ENCODE measurements around the gene GPR84. TPM values are rescaled to one million over a fixed set of nuclear protein-coding genes. Genes with fewer than 3 reads are reported as not detected.

The GPR84 gene
- total and polyA plus RNA-seq, 7 donors = 0.54 to 0.92 (median 0.64) TPM; not detected in 3

GRCh38 chr12:54401119-54401518 lies 36.8 kb upstream of the GPR84 start:
- no peak overlapping the region for H3K4me3 ChIP-seq

GRCh38 chr12:54398995-54399793 lies 34.9 kb upstream of the GPR84 start:
- peaks cover 0 to 42% (median 21%) of the 10 kb centered on the region in 4 donors for H3K4me1 ChIP-seq
- no peaks in the 10 kb centered on the region for H3K9me3 ChIP-seq
- intact Hi-C loops (cut with DNase I) = loop anchor here (1.0 kb wide), 1 partner anchor 40 kb away; no protein-coding TSS in a partner anchor
- 64 to 74% methylated on average over 8 of the region's 8 CpGs for WGBS, 2 donors
- no peak overlapping the region for H3K4me3 ChIP-seq
- DNase-seq = peak; percentile 94
- H3K36me3 ChIP-seq = peaks cover 92 to 100% (median 95%) of the 10 kb centered on the region in 4 donors
- no peak for TF ChIP-seq POLR2A (IDR thresholded peaks at IDR 0.05)
- TF ChIP-seq CTCF (IDR thresholded peaks at IDR 0.05) = peak; percentile 97 to 99 (median 98)
- TF ChIP-seq POLR2AphosphoS5 (IDR thresholded peaks at IDR 0.05) = peak; percentile 55 to 77 (median 72)
- no peak for TF ChIP-seq EP300 (IDR thresholded peaks at IDR 0.05)
- no peaks in the 10 kb centered on the region for H3K27me3 ChIP-seq
- H3K27ac ChIP-seq = peak overlapping the region in 3 of 4 donors; percentile 99 to 100 (median 100)

More at GRCh38 chr12:54401119-54401518, 36.8 kb upstream of the GPR84 start:
- intact Hi-C loops (cut with DNase I) = no loop called here
- H3K4me1 ChIP-seq = peaks cover 0 to 45% (median 34%) of the 10 kb centered on the region in 4 donors
- H3K9me3 ChIP-seq = no peaks in the 10 kb centered on the region
- H3K27me3 ChIP-seq = no peaks in the 10 kb centered on the region
- DNase-seq = no peak
- H3K27ac ChIP-seq = peak overlapping the region; percentile 27 to 100 (median 100)
- TF ChIP-seq CTCF (IDR thresholded peaks at IDR 0.05) (no peak), POLR2AphosphoS5 (IDR thresholded peaks at IDR 0.05) (peak in 3 of 4 donors; percentile 7 to 43 (median 30))
- peaks cover 96 to 100% (median 97%) of the 10 kb centered on the region in 4 donors for H3K36me3 ChIP-seq
- 92 to 93% methylated on average over 2 of the region's 2 CpGs for WGBS, 2 donors

- DNase-seq = no peak
- H3K4me1 ChIP-seq = peaks cover 0 to 36% (median 13%) of the 10 kb centered on the region in 4 donors
- no peaks in the 10 kb centered on the region for H3K9me3 ChIP-seq
- intact Hi-C loops (cut with DNase I) = no loop called here
- peak overlapping the region in 3 of 4 donors; percentile 99 to 100 (median 100) for H3K27ac ChIP-seq
- TF ChIP-seq POLR2AphosphoS5 (IDR thresholded peaks at IDR 0.05) (peak in 2 of 4 donors; percentile 44 to 62), EP300 (IDR thresholded peaks at IDR 0.05) (no peak)
- peaks cover 83 to 92% (median 85%) of the 10 kb centered on the region in 4 donors for H3K36me3 ChIP-seq
- no peaks in the 10 kb centered on the region for H3K27me3 ChIP-seq
- WGBS, 2 donors = 92 to 95% methylated on average over 2 of the region's 2 CpGs
- no peak overlapping the region for H3K4me3 ChIP-seq
Measured at GRCh38 chr12:54398218-54398617, 33.9 kb upstream of the GPR84 start.

- H3K9me3 ChIP-seq = no peaks in the 10 kb centered on the region
- DNase-seq = no peak
- H3K4me1 ChIP-seq = peaks cover 0 to 36% (median 10%) of the 10 kb centered on the region in 4 donors
- intact Hi-C loops (cut with DNase I) = no loop called here
- H3K27me3 ChIP-seq = no peaks in the 10 kb centered on the region
- peak overlapping the region in 3 of 4 donors; percentile 99 to 100 (median 100) for H3K27ac ChIP-seq
- peaks cover 72 to 82% (median 75%) of the 10 kb centered on the region in 4 donors for H3K36me3 ChIP-seq
- no peak for TF ChIP-seq CTCF (IDR thresholded peaks at IDR 0.05)
- TF ChIP-seq POLR2AphosphoS5 (IDR thresholded peaks at IDR 0.05) = peak; percentile 41 to 61 (median 59)
- no peak for TF ChIP-seq EP300 (IDR thresholded peaks at IDR 0.05)
- H3K4me3 ChIP-seq = no peak overlapping the region
- 77 to 83% methylated on average over 1 of the region's 1 CpG for WGBS, 2 donors
Measured at GRCh38 chr12:54397157-54397556, 32.9 kb upstream of the GPR84 start.

- Histone ChIP-seq H3K27ac (peak overlapping the region in 3 of 4 donors; percentile 99 to 100 (median 100)), H3K27me3 (no peaks in the 10 kb centered on the region), H3K4me3 (no peak overlapping the region), H3K4me1 (peaks cover 0 to 52% (median 12%) of the 10 kb centered on the region in 4 donors), H3K9me3 (no peaks in the 10 kb centered on the region), H3K36me3 (peaks cover 56 to 66% (median 59%) of the 10 kb centered on the region in 4 donors)
- DNase-seq = no peak
- intact Hi-C loops (cut with DNase I) = no loop called here
- TF ChIP-seq EP300 (IDR thresholded peaks at IDR 0.05) (no peak), CTCF (IDR thresholded peaks at IDR 0.05) (no peak), POLR2A (IDR thresholded peaks at IDR 0.05) (no peak), POLR2AphosphoS5 (IDR thresholded peaks at IDR 0.05) (peak in 2 of 4 donors; percentile 3 to 16)
Measured at GRCh38 chr12:54395545-54395944, 31.3 kb upstream of the GPR84 start.

Data from sigmoid colon (tissue), 7 donors.